HG03045 (cell line): Measurements from ENCODE around the gene NCK2.

Experiments
- ATAC-seq: cut with Tn5 transposase; IDR thresholded peaks from one replicate; pipeline ENCODE4 v1.9.1; 2021; ENCODE audit warnings: mild to moderate bottlenecking, moderate library complexity; ENCODE audit not compliant: unreplicated experiment

NCK2 gene

GRCh38 chr2:105774781-105775337, 30.1 kb downstream of the NCK2 start:
- no peak for ATAC-seq

- peak; percentile 52 for ATAC-seq
Measured at GRCh38 chr2:105775809-105776559, 31.3 kb downstream of the NCK2 start.

DNA sequence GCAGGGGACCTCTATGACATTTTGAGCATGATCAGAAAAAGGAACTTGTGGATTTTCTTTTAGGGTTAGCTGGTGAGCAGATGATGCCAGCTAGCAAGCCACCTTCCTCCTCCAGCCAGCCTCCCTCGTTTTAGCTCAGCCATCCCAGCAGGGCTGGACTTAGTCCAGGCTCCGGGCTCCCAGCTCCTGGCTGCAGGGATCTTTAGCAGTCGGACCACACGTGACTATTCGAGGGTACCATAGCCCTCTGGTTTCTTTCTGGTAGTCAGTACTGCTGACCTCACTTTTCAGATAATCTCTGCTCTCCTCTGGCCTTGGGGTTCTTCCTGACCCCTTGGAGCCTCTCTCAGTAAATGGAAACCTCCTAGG, 31.8 kb downstream of the NCK2 start:
- no peak for ATAC-seq

- no peak for ATAC-seq
Measured at GRCh38 chr2:105777031-105777482, 32.3 kb downstream of the NCK2 start.

DNA sequence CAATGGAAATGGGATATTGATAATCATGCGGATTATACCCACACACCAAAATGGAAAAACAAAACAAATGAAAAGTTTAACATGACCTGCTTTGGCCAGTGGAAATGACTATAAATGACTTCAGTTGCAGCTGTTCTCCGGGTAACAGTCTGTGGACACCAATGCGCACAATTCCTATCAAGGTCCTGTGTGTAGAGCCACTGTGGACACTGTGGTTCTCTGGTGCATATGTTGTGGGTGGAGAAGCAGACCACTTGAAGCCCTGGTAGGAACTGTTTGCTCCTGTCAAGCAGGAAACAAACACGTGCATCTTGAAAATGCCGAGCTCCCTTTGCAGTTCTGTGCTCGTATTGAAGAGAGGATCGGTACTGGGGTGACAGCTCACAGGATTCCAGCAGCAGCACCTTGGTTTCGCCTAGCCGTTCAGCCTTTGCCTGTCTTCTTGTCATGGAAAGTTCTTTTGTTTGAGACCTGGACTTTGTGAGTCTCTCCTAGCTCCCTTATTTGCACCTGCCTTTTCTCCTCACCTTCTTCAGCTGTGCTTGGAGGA, 32.9 kb downstream of the NCK2 start:
- ATAC-seq: no peak

DNA sequence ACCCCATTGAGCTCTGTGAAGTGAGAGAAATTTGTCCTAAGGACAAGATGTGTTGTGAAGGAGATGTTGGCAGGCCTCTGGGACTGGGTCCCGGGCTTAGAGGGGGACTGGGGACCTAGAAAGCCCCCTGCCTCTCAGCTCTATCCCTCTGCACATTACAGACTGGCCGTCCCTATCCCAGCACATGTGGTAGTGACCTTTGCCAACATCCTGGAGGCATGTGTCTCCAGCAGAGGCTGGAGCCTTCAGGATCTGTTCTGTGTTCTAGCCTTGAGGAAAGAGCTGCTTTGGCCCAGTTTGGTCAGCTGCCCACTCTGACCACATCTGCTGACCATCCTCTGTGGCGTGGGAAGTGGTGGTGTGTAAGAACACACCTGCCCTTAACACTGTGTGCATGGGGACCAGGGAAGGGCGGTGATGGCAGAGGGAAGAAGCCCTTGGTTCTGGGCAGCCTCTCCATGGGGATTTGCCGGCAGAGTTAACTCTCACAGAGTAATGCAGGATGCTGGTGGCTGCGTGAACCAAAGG, 33.4 kb downstream of the NCK2 start:
- ATAC-seq: no peak

GRCh38 chr2:105779394-105779793, 34.7 kb downstream of the NCK2 start:
- ATAC-seq: no peak

GRCh38 chr2:105780606-105781005, 35.9 kb downstream of the NCK2 start:
- ATAC-seq: no peak

GRCh38 chr2:105781274-105781978, 36.7 kb downstream of the NCK2 start:
- ATAC-seq: no peak

- no peak for ATAC-seq
Measured at GRCh38 chr2:105782123-105782522, 37.4 kb downstream of the NCK2 start.

DNA sequence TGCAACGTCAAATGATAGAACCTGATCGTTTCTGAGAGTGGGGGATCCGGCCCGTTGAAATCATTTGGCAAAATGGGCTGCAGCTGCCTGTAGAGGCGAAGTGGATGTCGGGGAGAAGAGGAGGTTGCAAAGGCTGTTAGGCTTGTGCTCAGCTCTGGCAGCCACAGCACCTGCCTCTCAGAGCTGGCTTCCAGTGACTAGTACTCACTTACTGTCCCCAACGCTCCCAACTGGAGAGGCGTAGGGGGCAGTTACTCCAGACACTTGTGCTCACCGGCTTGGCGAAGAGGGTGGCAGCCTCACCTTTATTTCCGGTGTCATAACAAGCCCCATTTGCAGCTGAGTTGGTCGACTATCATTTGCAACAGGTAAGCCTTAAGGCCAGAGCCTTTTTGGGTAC, 37.9 kb downstream of the NCK2 start:
- ATAC-seq: no peak

DNA sequence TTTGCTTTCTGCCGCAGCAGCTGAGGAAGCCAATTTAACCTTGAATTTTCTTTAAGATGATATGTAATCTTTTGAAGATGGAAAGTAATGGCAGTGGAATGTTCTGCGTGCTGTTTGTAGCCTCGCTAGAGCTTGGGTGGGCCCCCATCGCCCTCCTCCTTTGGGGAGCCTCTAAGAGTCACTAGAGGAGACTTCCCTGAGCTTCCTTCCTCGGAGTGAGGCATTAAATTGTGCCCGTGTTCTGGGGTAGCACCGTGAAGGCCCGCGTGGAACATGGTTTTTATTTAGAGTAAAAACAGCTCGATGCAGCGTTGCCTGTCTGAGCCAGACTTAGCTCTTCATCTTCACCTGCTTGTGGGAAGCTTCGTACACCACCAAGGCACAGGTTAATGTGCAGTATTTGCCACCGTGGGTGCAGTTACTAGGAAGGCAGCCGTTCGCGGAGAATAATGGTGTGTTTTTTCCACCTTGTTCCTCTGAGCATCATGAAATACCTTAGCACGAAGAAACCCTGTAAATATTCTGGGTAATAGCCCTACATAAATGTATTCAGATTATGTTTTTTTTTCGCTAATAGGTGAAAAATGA, 38.5 kb downstream of the NCK2 start:
- ATAC-seq: no peak

- no peak for ATAC-seq
Measured at GRCh38 chr2:105783972-105784371, 39.3 kb downstream of the NCK2 start.

- ATAC-seq: no peak
Measured at GRCh38 chr2:105784589-105784988, 39.9 kb downstream of the NCK2 start.

GRCh38 chr2:105785095-105785847, 40.6 kb downstream of the NCK2 start:
- no peak for ATAC-seq

DNA sequence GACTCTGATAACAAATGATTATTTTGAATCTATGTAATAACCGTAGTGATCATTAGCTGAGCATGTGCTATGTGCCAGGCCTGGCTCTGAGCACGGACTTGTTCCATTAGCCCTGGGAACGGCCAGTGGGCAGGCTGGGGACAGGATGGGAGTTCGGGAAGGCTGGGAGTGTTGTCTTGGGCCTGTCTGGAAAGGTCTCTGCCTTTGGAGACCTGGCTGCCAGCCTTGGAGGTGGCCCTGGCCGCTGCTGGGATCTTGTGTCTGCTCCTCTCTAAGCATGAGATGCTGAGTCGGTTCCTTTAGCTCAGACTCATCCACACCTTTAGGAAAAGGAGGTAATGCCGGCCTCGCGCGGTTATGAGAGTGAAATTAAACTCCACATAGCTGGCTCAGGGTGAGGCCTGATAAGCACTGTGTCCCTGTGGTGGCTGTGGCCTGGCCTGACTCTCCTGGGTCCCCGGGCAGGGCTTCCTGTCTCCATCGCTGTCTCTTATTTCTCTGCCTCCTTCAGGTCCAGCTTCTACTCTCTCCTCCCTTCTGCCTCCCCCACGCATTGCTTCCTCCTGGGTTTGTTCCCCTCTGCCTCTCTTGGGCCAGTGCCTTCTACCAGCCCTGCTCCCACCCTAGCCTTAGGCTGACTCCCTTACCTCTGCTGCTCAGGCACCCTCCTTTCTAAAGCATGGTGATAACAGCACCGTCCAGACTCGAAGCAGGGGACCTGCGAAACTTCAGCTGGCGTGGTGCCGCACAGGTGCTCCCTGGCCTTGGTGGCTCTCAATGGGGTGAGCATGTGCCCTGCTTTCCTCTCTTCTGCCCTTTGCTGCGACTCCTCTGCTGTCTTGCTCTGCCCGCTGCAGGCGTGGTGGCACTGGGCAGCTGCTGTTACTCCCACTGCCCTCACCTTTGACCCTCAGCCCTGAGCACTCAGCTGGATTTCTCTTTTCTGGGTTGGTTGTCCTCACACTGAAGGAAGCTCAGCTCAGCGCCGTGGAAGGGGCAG, 41.8 kb downstream of the NCK2 start:
- no peak for ATAC-seq

DNA sequence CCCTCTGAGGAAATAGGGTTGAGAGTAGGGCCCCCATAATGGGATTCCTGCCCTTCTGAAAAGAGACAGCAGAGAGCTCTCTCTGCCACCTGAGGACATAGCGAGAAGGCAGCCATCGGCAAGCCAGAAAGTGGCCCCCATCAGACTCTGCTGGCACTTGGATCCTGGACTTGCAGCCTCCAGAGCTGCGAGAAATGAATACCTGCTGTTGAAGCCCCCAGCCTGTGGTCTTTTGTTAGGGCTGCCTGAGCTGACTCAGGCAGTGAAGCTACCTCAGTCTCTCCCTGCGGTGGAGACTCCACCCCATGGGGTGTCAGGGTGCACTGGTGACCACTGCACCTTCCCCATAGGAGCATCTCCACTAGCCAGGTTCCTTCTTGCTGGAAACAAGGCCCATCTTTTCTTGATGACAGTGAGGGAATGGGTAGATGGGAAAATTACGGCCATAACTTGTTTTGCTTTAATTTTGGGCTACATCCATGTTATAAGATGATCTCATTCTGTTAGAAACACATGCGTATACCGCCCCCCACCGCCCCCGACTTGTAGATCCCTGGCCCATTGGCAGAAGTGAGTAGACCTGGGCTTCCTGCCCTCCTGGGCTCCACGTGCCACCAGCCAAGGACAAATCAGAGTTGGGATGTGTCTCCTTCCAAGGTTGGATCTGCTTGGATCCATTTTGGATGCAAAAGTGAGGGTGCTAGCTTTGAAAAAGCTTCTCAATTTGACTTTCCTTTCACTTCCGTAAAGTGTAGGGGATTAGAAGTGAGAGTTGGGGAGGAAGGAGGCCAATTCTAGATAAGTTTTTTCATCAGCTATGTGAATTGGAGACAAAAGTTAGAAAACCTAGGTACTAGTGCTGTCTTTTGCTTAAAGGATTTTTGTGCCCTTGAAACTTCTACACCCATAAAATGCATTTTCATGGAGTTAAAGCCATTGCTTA, 42.9 kb downstream of the NCK2 start:
- no peak for ATAC-seq

- no peak for ATAC-seq
Measured at GRCh38 chr2:105788670-105789290, 44.1 kb downstream of the NCK2 start.
